ENCODE results near the gene COIL. TPM values are rescaled to one million over a fixed set of nuclear protein-coding genes. Genes with fewer than 3 reads are reported as not detected.

The COIL gene
- total and polyA plus RNA-seq, 9 of the 15 experiments (the other 6 are each of a cell fraction or from before 2014, with no cell fraction given) = 23.9 to 41.3 (median 28.7) TPM

DNA sequence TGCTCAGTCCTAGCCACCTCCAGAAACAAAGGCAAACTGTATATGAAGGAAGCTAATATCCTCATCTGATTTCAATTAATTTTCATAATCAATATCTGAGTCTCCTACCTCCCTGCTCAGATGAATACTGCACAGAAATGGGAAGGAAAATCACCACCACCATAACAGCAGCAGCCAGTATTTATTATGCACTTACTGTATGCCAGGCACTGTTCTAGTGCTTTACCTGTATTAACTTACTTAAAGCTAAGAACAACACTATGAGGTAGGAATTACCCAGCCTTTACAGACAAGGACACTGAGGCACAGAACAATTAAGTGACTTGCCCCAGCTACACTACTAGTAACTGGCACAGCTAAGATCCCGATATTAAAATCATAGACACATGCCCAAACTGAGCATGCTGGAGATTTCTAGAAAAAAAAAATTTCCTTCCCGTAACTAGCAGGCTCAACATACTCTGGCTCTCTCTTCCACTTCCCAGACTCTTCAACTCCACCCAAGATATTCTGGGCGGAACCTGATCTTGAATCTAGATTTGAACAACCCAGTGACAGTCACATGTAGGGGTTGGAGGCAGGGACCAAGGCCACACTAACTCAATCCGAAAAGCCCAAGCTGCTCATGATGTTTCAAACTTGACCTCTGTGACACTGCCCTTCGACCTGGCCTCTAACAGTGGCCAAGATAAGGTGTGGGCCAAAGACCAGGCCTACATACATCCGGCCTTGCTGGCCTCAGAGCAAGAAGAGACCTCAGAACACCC, 50.9 kb downstream of the COIL start (continued):
- TF ChIP-seq, protein P1, sequence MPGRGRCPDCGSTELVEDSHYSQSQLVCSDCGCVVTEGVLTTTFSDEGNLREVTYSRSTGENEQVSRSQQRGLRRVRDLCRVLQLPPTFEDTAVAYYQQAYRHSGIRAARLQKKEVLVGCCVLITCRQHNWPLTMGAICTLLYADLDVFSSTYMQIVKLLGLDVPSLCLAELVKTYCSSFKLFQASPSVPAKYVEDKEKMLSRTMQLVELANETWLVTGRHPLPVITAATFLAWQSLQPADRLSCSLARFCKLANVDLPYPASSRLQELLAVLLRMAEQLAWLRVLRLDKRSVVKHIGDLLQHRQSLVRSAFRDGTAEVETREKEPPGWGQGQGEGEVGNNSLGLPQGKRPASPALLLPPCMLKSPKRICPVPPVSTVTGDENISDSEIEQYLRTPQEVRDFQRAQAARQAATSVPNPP (IDR thresholded peaks at IDR 0.05; ENCODE audit: borderline replicate concordance, insufficient read depth, insufficient read length) = no peak
- TF ChIP-seq TRIM24 (IDR thresholded peaks at IDR 0.05) (0 out of 4 replicates have a peak, but pooled peaks of 1 of the 2 experiments have one; percentile 52), TEAD4 (IDR thresholded peaks at IDR 0.05; ENCODE audit: low read length) (peak; percentile 44; the same call in 1 of the 2 replicates), TEAD4 (CRISPR knock-in tag; IDR thresholded peaks at IDR 0.05; ENCODE audit: borderline replicate concordance) (no peak), BACH1 (tag; IDR thresholded peaks at IDR 0.05) (no peak; the same call in 1 of the 2 replicates), CBFA2T2 (conservative IDR thresholded peaks at IDR 0.05) (peak; percentile 52), RCOR1 (IDR thresholded peaks at IDR 0.05; ENCODE audit: borderline replicate concordance in 1 of 2, low read depth in 2 of 2, low read length in 2 of 2) (peak in 1 of 2 experiments; percentile 96; a peak in 3 of 4 replicates), SIN3A (IDR thresholded peaks at IDR 0.05; ENCODE audit: borderline replicate concordance in 2 of 2, control insufficient read depth in 1 of 2, low read depth in 2 of 2, low read length in 2 of 2) (peak in 1 of 2 experiments; percentile 81; a peak in 1 of 4 replicates), POLR3A (IDR thresholded peaks at IDR 0.05; ENCODE audit: borderline replicate concordance, extremely low read depth, insufficient read depth, insufficient read length) (no peak)
- TF ChIP-seq, protein P2, sequence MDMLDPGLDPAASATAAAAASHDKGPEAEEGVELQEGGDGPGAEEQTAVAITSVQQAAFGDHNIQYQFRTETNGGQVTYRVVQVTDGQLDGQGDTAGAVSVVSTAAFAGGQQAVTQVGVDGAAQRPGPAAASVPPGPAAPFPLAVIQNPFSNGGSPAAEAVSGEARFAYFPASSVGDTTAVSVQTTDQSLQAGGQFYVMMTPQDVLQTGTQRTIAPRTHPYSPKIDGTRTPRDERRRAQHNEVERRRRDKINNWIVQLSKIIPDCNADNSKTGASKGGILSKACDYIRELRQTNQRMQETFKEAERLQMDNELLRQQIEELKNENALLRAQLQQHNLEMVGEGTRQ (CRISPR knock-in tag; IDR thresholded peaks at IDR 0.05) = peak; percentile 75
- TF ChIP-seq, protein P3, sequence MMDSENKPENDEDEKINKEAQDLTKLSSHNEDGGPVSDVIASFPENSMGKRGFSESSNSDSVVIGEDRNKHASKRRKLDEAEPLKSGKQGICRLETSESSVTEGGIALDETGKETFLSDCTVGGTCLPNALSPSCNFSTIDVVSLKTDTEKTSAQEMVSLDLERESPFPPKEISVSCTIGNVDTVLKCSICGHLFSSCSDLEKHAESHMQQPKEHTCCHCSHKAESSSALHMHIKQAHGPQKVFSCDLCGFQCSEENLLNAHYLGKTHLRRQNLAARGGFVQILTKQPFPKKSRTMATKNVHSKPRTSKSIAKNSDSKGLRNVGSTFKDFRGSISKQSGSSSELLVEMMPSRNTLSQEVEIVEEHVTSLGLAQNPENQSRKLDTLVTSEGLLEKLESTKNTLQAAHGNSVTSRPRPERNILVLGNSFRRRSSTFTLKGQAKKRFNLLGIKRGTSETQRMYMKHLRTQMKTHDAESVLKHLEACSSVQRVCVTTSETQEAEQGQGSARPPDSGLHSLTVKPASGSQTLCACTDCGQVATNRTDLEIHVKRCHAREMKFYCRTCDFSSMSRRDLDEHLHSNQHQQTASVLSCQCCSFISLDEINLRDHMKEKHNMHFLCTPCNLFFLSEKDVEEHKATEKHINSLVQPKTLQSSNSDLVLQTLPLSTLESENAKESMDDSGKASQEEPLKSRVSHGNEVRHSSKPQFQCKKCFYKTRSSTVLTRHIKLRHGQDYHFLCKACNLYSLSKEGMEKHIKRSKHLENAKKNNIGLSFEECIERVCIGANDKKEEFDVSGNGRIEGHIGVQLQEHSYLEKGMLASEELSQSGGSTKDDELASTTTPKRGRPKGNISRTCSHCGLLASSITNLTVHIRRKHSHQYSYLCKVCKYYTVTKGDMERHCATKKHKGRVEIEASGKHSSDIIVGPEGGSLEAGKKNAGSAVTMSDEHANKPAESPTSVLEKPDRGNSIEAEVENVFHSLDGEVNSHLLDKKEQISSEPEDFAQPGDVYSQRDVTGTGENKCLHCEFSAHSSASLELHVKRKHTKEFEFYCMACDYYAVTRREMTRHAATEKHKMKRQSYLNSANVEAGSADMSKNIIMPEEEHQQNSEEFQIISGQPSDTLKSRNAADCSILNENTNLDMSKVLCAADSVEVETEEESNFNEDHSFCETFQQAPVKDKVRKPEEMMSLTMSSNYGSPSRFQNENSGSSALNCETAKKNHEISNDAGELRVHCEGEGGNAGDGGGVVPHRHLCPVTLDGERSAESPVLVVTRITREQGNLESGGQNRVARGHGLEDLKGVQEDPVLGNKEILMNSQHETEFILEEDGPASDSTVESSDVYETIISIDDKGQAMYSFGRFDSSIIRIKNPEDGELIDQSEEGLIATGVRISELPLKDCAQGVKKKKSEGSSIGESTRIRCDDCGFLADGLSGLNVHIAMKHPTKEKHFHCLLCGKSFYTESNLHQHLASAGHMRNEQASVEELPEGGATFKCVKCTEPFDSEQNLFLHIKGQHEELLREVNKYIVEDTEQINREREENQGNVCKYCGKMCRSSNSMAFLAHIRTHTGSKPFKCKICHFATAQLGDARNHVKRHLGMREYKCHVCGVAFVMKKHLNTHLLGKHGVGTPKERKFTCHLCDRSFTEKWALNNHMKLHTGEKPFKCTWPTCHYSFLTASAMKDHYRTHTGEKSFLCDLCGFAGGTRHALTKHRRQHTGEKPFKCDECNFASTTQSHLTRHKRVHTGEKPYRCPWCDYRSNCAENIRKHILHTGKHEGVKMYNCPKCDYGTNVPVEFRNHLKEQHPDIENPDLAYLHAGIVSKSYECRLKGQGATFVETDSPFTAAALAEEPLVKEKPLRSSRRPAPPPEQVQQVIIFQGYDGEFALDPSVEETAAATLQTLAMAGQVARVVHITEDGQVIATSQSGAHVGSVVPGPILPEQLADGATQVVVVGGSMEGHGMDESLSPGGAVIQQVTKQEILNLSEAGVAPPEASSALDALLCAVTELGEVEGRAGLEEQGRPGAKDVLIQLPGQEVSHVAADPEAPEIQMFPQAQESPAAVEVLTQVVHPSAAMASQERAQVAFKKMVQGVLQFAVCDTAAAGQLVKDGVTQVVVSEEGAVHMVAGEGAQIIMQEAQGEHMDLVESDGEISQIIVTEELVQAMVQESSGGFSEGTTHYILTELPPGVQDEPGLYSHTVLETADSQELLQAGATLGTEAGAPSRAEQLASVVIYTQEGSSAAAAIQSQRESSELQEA (IDR thresholded peaks at IDR 0.05; ENCODE audit: low read depth) = no peak
- TF ChIP-seq, protein P4, sequence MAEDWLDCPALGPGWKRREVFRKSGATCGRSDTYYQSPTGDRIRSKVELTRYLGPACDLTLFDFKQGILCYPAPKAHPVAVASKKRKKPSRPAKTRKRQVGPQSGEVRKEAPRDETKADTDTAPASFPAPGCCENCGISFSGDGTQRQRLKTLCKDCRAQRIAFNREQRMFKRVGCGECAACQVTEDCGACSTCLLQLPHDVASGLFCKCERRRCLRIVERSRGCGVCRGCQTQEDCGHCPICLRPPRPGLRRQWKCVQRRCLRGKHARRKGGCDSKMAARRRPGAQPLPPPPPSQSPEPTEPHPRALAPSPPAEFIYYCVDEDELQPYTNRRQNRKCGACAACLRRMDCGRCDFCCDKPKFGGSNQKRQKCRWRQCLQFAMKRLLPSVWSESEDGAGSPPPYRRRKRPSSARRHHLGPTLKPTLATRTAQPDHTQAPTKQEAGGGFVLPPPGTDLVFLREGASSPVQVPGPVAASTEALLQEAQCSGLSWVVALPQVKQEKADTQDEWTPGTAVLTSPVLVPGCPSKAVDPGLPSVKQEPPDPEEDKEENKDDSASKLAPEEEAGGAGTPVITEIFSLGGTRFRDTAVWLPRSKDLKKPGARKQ (CRISPR knock-in tag; IDR thresholded peaks at IDR 0.05) = no peak
